HG03196 (cell line): Measurements from ENCODE around the gene ARHGAP30.

Source experiments
- ATAC-seq: cut with Tn5 transposase; IDR thresholded peaks from one replicate; pipeline ENCODE4 v1.9.1; 2021; ENCODE audit not compliant: unreplicated experiment

The ARHGAP30 gene

GRCh38 chr1:161013488-161014230, 56.0 kb downstream of the ARHGAP30 start:
- ATAC-seq: peak; percentile 91

GRCh38 chr1:161013131-161013487, 56.6 kb downstream of the ARHGAP30 start:
- no peak for ATAC-seq

GRCh38 chr1:161012420-161012819, 57.3 kb downstream of the ARHGAP30 start:
- no peak for ATAC-seq

- ATAC-seq: no peak
Observed at GRCh38 chr1:161009602-161010211, 60.0 kb downstream of the ARHGAP30 start.

GRCh38 chr1:161008869-161009510, 60.7 kb downstream of the ARHGAP30 start:
- ATAC-seq: no peak

GRCh38 chr1:161007369-161007768, 62.3 kb downstream of the ARHGAP30 start:
- ATAC-seq: no peak

- no peak for ATAC-seq
Observed at GRCh38 chr1:161006563-161006962, 63.1 kb downstream of the ARHGAP30 start.

GRCh38 chr1:161001525-161001924, 68.2 kb downstream of the ARHGAP30 start:
- no peak for ATAC-seq

GRCh38 chr1:161000736-161001480, 68.8 kb downstream of the ARHGAP30 start:
- no peak for ATAC-seq

GRCh38 chr1:160999376-160999775, 70.3 kb downstream of the ARHGAP30 start:
- ATAC-seq: no peak

GRCh38 chr1:160997323-160998038, 72.2 kb downstream of the ARHGAP30 start:
- ATAC-seq: no peak
